DMS53 treated with DMSO at 0.1 percent for 48 hours (cell line): ENCODE data around the gene CHSY1.

Experiments used
- DNase-seq: peaks from one replicate; lab custom pipeline; 2025; ENCODE audit not compliant: unreplicated experiment; lab: John Stamatoyannopoulos, UW

The CHSY1 gene

GRCh38 chr15:101269479-101270223 lies 17.8 kb upstream of the CHSY1 start:
- no peak for DNase-seq

GRCh38 chr15:101267320-101268104 lies 15.7 kb upstream of the CHSY1 start:
- DNase-seq, result no peak

- DNase-seq, result no peak
Observed at GRCh38 chr15:101266787-101267186, 14.9 kb upstream of the CHSY1 start.

GRCh38 chr15:101266034-101266433 lies 14.2 kb upstream of the CHSY1 start:
- DNase-seq, result no peak

DNA sequence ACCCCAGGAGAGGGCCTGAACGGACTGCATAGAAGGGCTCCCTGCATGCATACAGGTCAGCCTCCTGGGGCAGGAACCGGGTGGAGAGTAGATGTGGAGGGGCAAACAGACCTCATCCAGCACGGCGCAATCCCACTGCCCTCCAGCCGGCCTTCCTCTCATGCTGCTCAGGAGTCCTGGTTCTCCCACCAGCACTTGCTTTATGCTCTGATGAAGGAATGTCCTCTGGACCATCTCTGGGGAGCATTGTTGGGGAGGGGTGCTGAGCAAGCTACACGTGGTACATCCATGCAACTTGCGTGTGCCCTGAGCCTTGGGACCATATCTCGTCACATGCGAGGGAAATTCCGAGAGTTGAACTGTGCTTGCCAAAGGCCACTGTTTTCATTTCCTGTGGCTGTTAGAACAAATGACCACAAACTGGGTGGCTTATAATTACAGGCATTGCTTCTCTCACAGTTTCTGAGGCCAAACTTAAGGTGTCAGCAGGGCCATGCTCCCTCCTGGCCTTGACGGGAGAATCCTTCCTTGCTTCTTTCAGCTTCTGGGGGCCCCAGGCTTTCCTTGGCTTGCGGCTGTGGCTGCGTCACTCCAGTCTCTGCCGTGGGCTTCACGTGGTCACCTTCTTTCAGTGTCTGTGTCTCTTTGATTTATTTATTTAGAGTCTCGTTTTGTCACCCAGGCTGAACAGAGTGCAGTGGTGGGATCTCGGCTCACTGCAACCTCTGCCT lies 13.2 kb upstream of the CHSY1 start:
- no peak for DNase-seq

GRCh38 chr15:101264011-101264410 lies 12.2 kb upstream of the CHSY1 start:
- no peak for DNase-seq

- DNase-seq, result no peak
Observed at GRCh38 chr15:101262551-101262950, 10.7 kb upstream of the CHSY1 start.

GRCh38 chr15:101258238-101259144 lies 6.6 kb upstream of the CHSY1 start:
- DNase-seq, result peak; percentile 50

GRCh38 chr15:101256757-101257156 lies 4.9 kb upstream of the CHSY1 start:
- DNase-seq, result no peak

DNA sequence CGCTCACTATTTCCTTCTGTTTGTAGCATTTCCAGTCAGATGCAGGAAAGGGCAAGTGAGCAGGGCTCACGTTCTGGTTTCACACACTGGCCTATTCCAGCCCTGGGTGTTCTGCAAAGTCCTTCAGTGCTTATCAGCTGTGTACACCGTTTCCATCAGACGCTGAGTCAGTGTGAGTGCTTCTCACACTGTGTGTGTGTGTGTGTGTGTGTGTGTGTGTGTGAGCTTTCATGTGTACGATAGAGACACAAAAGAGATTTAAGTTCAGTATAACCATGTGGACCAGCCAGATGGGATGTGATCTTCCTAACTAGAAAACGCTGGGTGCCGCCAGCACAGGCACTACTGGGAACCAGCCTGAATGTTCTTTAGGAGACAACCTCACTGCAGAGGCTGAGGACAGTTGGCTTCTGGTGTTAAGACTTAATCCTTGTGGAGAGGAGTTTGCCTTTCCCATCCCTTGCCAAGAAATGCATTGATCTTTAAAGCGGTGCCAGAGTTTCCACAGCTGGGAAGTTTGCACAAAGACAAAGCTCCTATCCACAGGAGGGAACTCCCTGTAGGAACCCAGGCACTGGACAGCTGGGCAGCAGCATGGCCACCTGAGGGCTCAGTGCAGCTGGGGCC lies 3.9 kb upstream of the CHSY1 start:
- DNase-seq, result no peak

DNA sequence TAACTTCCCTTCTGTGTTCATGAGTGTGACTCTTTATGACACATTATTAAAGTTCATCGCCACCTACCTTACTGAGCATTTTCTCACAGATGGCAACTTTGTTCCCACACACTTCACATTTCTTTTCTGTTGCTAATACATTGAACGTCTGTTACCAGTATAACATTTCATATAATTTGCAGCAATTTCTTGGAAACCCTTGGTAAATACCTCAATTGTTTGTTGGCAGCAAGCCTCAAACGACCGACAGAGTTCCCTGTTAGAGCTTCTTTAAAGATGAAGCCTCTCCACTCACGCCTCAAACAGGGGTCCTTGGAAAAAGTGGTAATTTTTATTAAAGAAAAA lies 3.2 kb upstream of the CHSY1 start:
- DNase-seq, result no peak

DNA sequence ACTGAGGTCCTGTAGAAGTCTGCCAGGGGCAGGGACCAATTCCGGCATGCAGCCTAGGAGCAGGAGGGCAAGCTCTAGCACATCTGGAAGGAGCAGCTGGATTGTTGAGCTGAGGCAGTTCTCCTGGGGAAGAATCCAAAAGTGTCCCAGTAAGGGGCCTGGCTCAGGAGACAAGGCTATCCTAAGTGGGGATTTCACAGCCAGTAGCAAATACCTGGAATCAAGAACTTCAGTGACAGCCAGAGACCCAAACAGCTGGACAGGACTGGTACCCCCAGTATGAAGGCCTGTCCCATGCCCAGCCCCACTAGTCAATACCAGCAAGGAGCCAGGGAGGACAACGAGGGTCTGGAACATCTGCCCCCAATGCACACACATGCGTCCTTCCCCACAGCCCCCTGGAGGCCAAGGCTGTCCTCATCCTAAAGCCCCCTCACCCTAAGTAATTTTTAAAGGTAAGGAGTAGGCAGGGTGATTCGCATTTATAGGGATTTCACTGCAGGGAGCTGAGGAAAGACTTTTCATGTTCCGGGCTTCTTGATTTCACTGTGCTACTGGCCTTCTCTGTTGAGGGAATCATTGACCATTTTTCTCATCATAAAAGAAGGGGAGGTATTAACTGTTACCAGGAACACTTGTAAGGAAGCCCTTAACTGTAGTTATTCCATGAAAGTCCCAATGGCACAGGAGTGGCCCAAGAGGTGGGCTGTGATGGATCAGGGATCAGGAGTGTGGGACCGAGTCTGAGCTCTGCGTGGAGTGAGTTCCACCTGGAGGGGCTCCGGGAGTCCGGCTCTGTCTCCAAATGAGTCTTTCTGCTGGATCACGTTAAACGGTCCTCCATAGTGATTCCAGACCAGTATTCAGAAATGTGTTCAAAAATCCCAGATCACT lies 2.6 kb upstream of the CHSY1 start:
- no peak for DNase-seq

DNA sequence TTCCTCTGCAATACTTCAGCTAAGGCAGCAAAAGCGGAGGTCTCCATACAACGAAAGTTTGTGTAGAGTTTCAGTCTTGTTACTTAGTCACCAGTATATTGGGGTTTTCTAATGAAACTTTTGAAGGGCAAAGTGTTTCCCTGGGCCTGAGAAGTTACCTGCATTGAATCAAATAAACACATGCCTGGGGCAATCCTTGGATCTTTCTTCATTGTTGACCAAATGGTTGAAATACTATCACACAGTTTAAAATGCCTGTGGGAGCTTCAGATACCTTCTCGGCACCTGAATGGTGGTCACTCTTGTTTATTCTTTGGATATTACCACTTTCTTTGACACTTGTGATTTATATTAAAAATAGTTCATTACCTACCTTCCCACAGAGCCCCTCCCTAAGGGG lies 988 bp upstream of the CHSY1 start:
- DNase-seq, result no peak

DNA sequence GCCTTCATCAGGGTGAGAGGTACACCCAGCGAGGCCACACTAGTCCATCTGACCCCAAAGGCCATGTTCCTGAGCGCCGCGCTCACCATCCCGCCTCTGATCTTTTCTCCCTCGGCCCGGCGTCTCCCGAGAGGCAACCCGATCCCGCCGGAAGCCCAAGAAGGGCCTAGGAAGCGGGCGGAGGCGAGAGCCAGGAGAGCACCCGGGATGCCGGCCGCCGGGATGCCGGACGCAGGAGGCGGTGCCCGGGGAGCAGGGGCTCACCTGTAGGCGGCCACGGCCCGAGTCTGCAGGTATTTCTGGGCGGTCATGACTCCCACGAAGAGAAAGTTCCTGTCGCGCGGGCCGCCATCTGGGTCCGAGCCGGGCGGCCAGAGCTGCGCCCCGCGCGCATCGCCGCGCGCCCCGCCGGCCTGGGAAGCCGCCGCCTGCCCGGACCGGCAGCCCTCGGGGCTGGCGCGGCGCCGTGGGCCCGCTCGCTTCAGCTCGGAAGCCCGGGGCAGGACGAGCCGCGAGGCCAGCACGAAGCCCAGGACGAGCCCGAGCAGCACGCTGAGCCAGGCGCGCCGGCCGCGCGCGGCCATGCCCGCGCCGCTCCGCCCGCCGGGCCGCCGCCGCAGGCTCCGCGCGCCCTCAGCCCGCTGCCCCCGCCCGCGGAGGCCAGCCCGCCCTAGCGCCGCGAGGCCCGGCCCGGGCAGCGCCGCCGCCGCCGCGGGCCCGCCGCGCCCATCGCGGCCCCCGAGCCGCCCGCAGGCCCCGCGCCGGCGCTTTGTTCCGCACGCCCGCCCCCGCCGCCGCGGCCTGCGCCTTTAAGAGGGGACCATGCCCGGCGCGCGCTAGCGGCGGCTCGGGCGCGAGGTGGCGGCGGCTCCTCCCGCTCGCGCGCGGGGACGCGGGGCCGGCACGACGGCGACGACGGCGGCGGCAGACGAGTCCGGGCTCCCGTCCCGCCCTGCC lies 697 bp downstream of the CHSY1 start:
- no peak for DNase-seq

DNA sequence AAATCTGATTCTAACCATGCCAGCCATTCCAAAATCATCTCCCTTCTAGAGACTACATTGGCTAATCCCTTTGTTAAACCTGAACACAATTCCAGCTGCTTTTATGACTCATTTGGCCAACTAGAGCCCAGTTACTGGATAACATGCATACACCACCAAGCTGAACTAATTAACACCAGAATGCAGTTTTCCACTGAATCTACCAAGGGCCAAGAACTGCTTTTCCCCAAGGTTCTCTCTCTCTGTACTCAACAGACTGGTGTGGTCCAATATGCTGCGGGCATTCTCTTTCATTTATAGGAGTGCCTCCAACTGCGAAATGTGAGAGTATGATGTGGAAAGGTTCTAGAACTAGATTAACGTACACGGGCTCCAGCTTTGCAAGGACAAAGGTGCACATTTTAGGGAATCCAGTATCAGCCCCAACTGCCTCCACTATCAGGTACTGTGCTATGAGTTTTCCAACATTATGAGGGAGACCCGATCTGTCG lies 1.5 kb downstream of the CHSY1 start:
- DNase-seq, result no peak

GRCh38 chr15:101248274-101248673 lies 3.6 kb downstream of the CHSY1 start:
- DNase-seq, result no peak

GRCh38 chr15:101246824-101247745 lies 4.8 kb downstream of the CHSY1 start:
- no peak for DNase-seq
